ENCODE measurements around the gene TGFB1. TPM values are rescaled to one million over a fixed set of nuclear protein-coding genes. Genes with fewer than 3 reads are reported as not detected.

The TGFB1 gene
- total and polyA plus RNA-seq, 7 donors, result 2.8 to 10.8 (median 9.5) TPM

- ATAC-seq (no peak), DNase-seq (no peak)
- Histone ChIP-seq H3K27me3 (ENCODE audit: insufficient read depth in 3 of 3, low read length in 2 of 3) (peaks cover 0 to 28% (median 0%) of the 10 kb centered on the region in 3 donors), H3K36me3 (ENCODE audit: insufficient read depth in 1 of 2, low read depth in 1 of 2) (no peaks in the 10 kb centered on the region), H3K4me1 (peaks cover 3% of the 10 kb centered on the region), H3K27ac (no peak overlapping the region), H3K9me3 (no peaks in the 10 kb centered on the region), H3K4me3 (no peak overlapping the region)
- 68 to 77% (median 69%) methylated on average over 3 of the region's 3 CpGs for WGBS, 3 donors
- intact Hi-C loops (cut with DNase I), result no loop called here
- no peak for TF ChIP-seq CTCF (IDR thresholded peaks at IDR 0.05)
Observed at GRCh38 chr19:41355802-41356201, 2.1 kb upstream of the TGFB1 start.

GRCh38 chr19:41355035-41355434 is 1.3 kb upstream of the TGFB1 start:
- no peak for ATAC-seq
- H3K4me3 ChIP-seq, result no peak overlapping the region
- no peak overlapping the region for H3K27ac ChIP-seq
- intact Hi-C loops (cut with DNase I), result no loop called here
- H3K36me3 ChIP-seq (ENCODE audit: insufficient read depth in 1 of 2, low read depth in 1 of 2), result no peaks in the 10 kb centered on the region
- WGBS, 3 donors, result 82 to 93% (median 90%) methylated on average over 1 of the region's 1 CpG
- H3K4me1 ChIP-seq, result peaks cover 3% of the 10 kb centered on the region
- no peak for DNase-seq
- H3K27me3 ChIP-seq (ENCODE audit: insufficient read depth in 3 of 3, low read length in 2 of 3), result peaks cover 0 to 36% (median 0%) of the 10 kb centered on the region in 3 donors
- TF ChIP-seq CTCF (IDR thresholded peaks at IDR 0.05), result no peak
- no peaks in the 10 kb centered on the region for H3K9me3 ChIP-seq

- 72 to 79% (median 78%) methylated on average over 23 of the region's 23 CpGs for WGBS, 3 donors
- H3K27ac ChIP-seq, result no peak overlapping the region
- intact Hi-C loops (cut with DNase I), result loop anchor here in 1 of 2 donors (5.0 kb wide), 1 partner anchor 37 kb away; no protein-coding TSS in a partner anchor
Observed at GRCh38 chr19:41354343-41354953, 726 bp upstream of the TGFB1 start.

GRCh38 chr19:41352609-41353465 is 885 bp downstream of the TGFB1 start:
- intact Hi-C loops (cut with DNase I), result loop anchor here in 1 of 2 donors (5.0 kb wide), 1 partner anchor 36 kb away; no protein-coding TSS in a partner anchor
- ATAC-seq, result peak; percentile 20 to 54 (median 42)
- peaks cover 3% of the 10 kb centered on the region for H3K4me1 ChIP-seq

More at GRCh38 chr19:41354343-41354953, 726 bp upstream of the TGFB1 start:
- TF ChIP-seq CTCF (IDR thresholded peaks at IDR 0.05), result no peak
- ATAC-seq (no peak), DNase-seq (no peak)
- H3K4me1 ChIP-seq, result peaks cover 3% of the 10 kb centered on the region
- no peaks in the 10 kb centered on the region for H3K9me3 ChIP-seq
- peak overlapping the region; percentile 69 for H3K4me3 ChIP-seq
- H3K27me3 ChIP-seq (ENCODE audit: insufficient read depth in 3 of 3, low read length in 2 of 3), result peaks cover 0 to 38% (median 0%) of the 10 kb centered on the region in 3 donors
- H3K36me3 ChIP-seq (ENCODE audit: insufficient read depth in 1 of 2, low read depth in 1 of 2), result no peaks in the 10 kb centered on the region

More at GRCh38 chr19:41352609-41353465, 885 bp downstream of the TGFB1 start:
- peak; percentile 15 for TF ChIP-seq CTCF (IDR thresholded peaks at IDR 0.05)
- no peaks in the 10 kb centered on the region for H3K9me3 ChIP-seq
- peak overlapping the region; percentile 59 for H3K27ac ChIP-seq
- DNase-seq, result peak; percentile 55 to 68
- H3K36me3 ChIP-seq (ENCODE audit: insufficient read depth in 1 of 2, low read depth in 1 of 2), result no peaks in the 10 kb centered on the region
- 0% methylated on average over 62 to 71 of the region's 71 CpGs for WGBS, 3 donors
- H3K27me3 ChIP-seq (ENCODE audit: insufficient read depth in 3 of 3, low read length in 2 of 3), result peaks cover 0 to 38% (median 0%) of the 10 kb centered on the region in 3 donors
- peak overlapping the region; percentile 69 for H3K4me3 ChIP-seq

All from psoas muscle (tissue), 8 donors.